ENCODE data around the gene KERA. TPM values are rescaled to one million over a fixed set of nuclear protein-coding genes. Genes with fewer than 3 reads are reported as not detected.

The KERA gene
- total and polyA plus RNA-seq, 2 donors (not counting 1 experiment from before 2014, with no cell fraction given) = not detected

- no peak overlapping the region for H3K27ac Mint-ChIP-seq
- Histone ChIP-seq H3K4me1 (ENCODE audit: control insufficient read depth in 2 of 2, insufficient read depth in 2 of 2, low read length in 2 of 2) (no peaks in the 10 kb centered on the region), H3K9me3 (ENCODE audit: control extremely low read depth in 1 of 3, control insufficient read depth in 2 of 3, insufficient read depth in 1 of 3, low read length in 2 of 3) (no peaks in the 10 kb centered on the region), H3K27me3 (replicated peaks in 1 of 4; ENCODE audit: control extremely low read depth in 1 of 4, control insufficient read depth in 3 of 4, insufficient read depth in 4 of 4, low read length in 3 of 4) (no peaks in the 10 kb centered on the region), H3K27ac (ENCODE audit: low read length in 2 of 2) (no peak overlapping the region), H3K4me3 (ENCODE audit: control extremely low read depth in 1 of 5, extremely low read depth in 1 of 5, insufficient read depth in 1 of 5, low read depth in 2 of 5, low read length in 4 of 5) (no peak overlapping the region), H3K9ac (ENCODE audit: low read length) (no peak overlapping the region), H2AFZ (ENCODE audit: insufficient read depth, low read depth, low read length, poor library complexity, severe bottlenecking) (no peak overlapping the region), H3K79me2 (ENCODE audit: control insufficient read depth, insufficient read depth, low read length) (no peaks in the 10 kb centered on the region), H3K36me3 (replicated peaks in 1 of 2; ENCODE audit: control extremely low read depth in 1 of 2, control insufficient read depth in 1 of 2, extremely low read depth in 1 of 2, insufficient read depth in 2 of 2, low read length in 1 of 2) (no peaks in the 10 kb centered on the region), H3K4me2 (replicated peaks; ENCODE audit: low read depth, low read length, poor library complexity, severe bottlenecking) (no peak overlapping the region), H4K20me1 (ENCODE audit: control insufficient read depth, insufficient read depth, low read length, poor library complexity, severe bottlenecking) (no peaks in the 10 kb centered on the region)
- intact Hi-C loops (cut with micrococcal nuclease) = no loop called here
- ChIA-PET CTCF (no interaction called here), POLR2A (no interaction called here)
- peaks cover 4% of the 10 kb centered on the region for H3K27me3 Mint-ChIP-seq
- H3K4me1 Mint-ChIP-seq = no peaks in the 10 kb centered on the region
- WGBS (ENCODE audit: insufficient coverage) = no CpG with 5 or more reads among the region's 3 CpGs
- H3K9me3 Mint-ChIP-seq (ENCODE audit: insufficient read depth) = no peaks in the 10 kb centered on the region
- DNase-seq = no peak
- H3K4me3 Mint-ChIP-seq = no peak overlapping the region
- TF ChIP-seq, protein P1, sequence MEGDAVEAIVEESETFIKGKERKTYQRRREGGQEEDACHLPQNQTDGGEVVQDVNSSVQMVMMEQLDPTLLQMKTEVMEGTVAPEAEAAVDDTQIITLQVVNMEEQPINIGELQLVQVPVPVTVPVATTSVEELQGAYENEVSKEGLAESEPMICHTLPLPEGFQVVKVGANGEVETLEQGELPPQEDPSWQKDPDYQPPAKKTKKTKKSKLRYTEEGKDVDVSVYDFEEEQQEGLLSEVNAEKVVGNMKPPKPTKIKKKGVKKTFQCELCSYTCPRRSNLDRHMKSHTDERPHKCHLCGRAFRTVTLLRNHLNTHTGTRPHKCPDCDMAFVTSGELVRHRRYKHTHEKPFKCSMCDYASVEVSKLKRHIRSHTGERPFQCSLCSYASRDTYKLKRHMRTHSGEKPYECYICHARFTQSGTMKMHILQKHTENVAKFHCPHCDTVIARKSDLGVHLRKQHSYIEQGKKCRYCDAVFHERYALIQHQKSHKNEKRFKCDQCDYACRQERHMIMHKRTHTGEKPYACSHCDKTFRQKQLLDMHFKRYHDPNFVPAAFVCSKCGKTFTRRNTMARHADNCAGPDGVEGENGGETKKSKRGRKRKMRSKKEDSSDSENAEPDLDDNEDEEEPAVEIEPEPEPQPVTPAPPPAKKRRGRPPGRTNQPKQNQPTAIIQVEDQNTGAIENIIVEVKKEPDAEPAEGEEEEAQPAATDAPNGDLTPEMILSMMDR (IDR thresholded peaks at IDR 0.05) = no peak
- TF ChIP-seq EZH2 (IDR thresholded peaks at IDR 0.05; ENCODE audit: borderline replicate concordance, insufficient read depth, low read depth, low read length, poor library complexity, severe bottlenecking) = no peak
- no peak for ATAC-seq (ENCODE audit: low read depth)
These were observed 7.6 kb upstream of the KERA start for GRCh38 chr12:91065396-91065795.

DNA sequence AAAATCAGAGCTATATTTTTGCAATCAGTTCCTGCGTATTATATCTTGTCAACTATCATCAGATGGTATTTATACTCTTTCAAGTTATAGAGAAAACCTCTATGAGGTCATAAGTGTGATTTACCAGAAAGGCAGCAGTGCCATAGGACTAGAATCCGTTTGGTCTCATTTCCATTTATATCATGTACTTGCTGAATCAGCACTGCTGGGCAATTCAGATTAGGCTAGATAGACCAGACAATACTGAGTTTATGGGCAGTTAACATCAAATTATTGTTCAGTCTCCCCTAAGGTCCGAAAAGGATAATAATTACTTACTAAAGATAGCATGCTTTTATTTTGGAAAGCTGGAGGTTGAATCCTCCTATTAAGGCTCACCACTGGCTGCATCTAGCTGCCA, 6.8 kb upstream of the KERA start:
- ATAC-seq (ENCODE audit: low read depth) (no peak), DNase-seq (no peak)
- Histone ChIP-seq H3K36me3 (replicated peaks in 1 of 2; ENCODE audit: control extremely low read depth in 1 of 2, control insufficient read depth in 1 of 2, extremely low read depth in 1 of 2, insufficient read depth in 2 of 2, low read length in 1 of 2) (no peaks in the 10 kb centered on the region), H2AFZ (ENCODE audit: insufficient read depth, low read depth, low read length, poor library complexity, severe bottlenecking) (no peak overlapping the region), H3K4me2 (replicated peaks; ENCODE audit: low read depth, low read length, poor library complexity, severe bottlenecking) (no peak overlapping the region), H3K27me3 (replicated peaks in 1 of 4; ENCODE audit: control extremely low read depth in 1 of 4, control insufficient read depth in 3 of 4, insufficient read depth in 4 of 4, low read length in 3 of 4) (no peaks in the 10 kb centered on the region), H3K4me3 (ENCODE audit: control extremely low read depth in 1 of 5, extremely low read depth in 1 of 5, insufficient read depth in 1 of 5, low read depth in 2 of 5, low read length in 4 of 5) (no peak overlapping the region), H3K27ac (ENCODE audit: low read length in 2 of 2) (no peak overlapping the region), H3K4me1 (ENCODE audit: control insufficient read depth in 2 of 2, insufficient read depth in 2 of 2, low read length in 2 of 2) (no peaks in the 10 kb centered on the region), H3K9me3 (ENCODE audit: control extremely low read depth in 1 of 3, control insufficient read depth in 2 of 3, insufficient read depth in 1 of 3, low read length in 2 of 3) (no peaks in the 10 kb centered on the region), H3K9ac (ENCODE audit: low read length) (no peak overlapping the region), H3K79me2 (ENCODE audit: control insufficient read depth, insufficient read depth, low read length) (no peaks in the 10 kb centered on the region), H4K20me1 (ENCODE audit: control insufficient read depth, insufficient read depth, low read length, poor library complexity, severe bottlenecking) (no peaks in the 10 kb centered on the region)
- Mint-ChIP-seq H3K27me3 (peaks cover 4% of the 10 kb centered on the region), H3K4me1 (no peaks in the 10 kb centered on the region), H3K27ac (no peak overlapping the region), H3K9me3 (ENCODE audit: insufficient read depth) (no peaks in the 10 kb centered on the region), H3K4me3 (no peak overlapping the region)
- intact Hi-C loops (cut with micrococcal nuclease) = no loop called here
- CTCF ChIA-PET = no interaction called here
- POLR2A ChIA-PET = no interaction called here
- WGBS (ENCODE audit: insufficient coverage) = no CpG with 5 or more reads among the region's 3 CpGs
- TF ChIP-seq EZH2 (IDR thresholded peaks at IDR 0.05; ENCODE audit: borderline replicate concordance, insufficient read depth, low read depth, low read length, poor library complexity, severe bottlenecking) = no peak
- TF ChIP-seq, protein P1 (IDR thresholded peaks at IDR 0.05) = no peak
